Testis (tissue), 2 donors: ENCODE results near the gene SPANXN4.

Source experiments
- CTCF ChIP-seq, 3 experiments: fragments of 450-650 bp in 2 of 3; fragments of 200-600 bp in 1 of 3; sonication (generic) in 1 of 3; IDR thresholded peaks; one replicate each; pipeline ENCODE4 v1.5.1; 2016 to 2019; ENCODE audit warnings: antibody characterized with exemption in 3 of 3, mild to moderate bottlenecking in 2 of 3, moderate library complexity in 1 of 3
- POLR2A ChIP-seq: fragments of 450-650 bp; IDR thresholded peaks from one replicate; pipeline ENCODE4 v1.6.1; 2017; ENCODE audit warnings: antibody characterized with exemption, mild to moderate bottlenecking, moderate library complexity

- TF ChIP-seq CTCF (IDR thresholded peaks at IDR 0.05): no peak
- TF ChIP-seq POLR2A: no peak
These were observed 1.5 kb downstream of the SPANXN4 start for GRCh38 chrX:143027275-143027674.
